Transverse colon (tissue), 4 donors: ENCODE data around the gene TNRC18.

Experiments
- EP300 ChIP-seq: sonication (generic); formaldehyde crosslinking; IDR thresholded peaks from one replicate; pipeline ENCODE4 v1.6.1; 2017; ENCODE audit warnings: antibody characterized with exemption, low read depth
- POLR2A ChIP-seq: fragments of 450-650 bp; IDR thresholded peaks from one replicate; pipeline ENCODE4 v1.6.1; 2016; ENCODE audit warnings: antibody characterized with exemption, mild to moderate bottlenecking, moderate library complexity
- POLR2AphosphoS5 ChIP-seq, 3 donors: sonication (generic); formaldehyde crosslinking; IDR thresholded peaks; one replicate each; pipeline ENCODE4 v1.6.1; 2016; ENCODE audit warnings: antibody characterized with exemption in 3 of 3
- TF ChIP-seq, protein P1 (sequence below), 5 experiments: fragments of 200-600 bp in 3 of 5; fragments of 450-650 bp in 2 of 5; sonication (generic) in 3 of 5; IDR thresholded peaks; 1 replicate in 2 of 5; 2 replicates in 3 of 5; pipeline ENCODE4 v1.5.1; 2016 to 2017; ENCODE audit warnings: antibody characterized with exemption in 5 of 5, inconsistent platforms in 3 of 5, mild to moderate bottlenecking in 2 of 5, moderate library complexity in 1 of 5

DNA sequence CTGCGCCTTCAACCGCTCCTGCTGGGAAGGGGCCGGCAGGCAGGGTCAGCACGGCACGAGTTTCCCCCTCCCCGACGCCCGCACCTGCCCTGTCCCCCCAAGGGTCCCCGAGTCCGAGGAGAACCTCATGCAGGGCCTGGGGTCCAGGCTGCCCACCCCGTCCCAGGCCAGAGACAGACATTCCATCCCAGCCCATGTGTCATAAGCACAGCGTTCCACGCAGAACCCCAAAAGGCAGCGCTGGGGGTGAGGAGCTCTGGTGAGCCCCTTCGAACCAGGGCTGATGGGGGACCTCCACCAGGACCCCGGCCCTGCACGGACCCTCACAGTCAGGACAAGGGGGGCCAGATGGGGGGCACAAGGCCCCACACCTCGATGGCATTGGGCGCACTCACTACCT, 49.2 kb downstream of the TNRC18 start:
- TF ChIP-seq, protein P1, sequence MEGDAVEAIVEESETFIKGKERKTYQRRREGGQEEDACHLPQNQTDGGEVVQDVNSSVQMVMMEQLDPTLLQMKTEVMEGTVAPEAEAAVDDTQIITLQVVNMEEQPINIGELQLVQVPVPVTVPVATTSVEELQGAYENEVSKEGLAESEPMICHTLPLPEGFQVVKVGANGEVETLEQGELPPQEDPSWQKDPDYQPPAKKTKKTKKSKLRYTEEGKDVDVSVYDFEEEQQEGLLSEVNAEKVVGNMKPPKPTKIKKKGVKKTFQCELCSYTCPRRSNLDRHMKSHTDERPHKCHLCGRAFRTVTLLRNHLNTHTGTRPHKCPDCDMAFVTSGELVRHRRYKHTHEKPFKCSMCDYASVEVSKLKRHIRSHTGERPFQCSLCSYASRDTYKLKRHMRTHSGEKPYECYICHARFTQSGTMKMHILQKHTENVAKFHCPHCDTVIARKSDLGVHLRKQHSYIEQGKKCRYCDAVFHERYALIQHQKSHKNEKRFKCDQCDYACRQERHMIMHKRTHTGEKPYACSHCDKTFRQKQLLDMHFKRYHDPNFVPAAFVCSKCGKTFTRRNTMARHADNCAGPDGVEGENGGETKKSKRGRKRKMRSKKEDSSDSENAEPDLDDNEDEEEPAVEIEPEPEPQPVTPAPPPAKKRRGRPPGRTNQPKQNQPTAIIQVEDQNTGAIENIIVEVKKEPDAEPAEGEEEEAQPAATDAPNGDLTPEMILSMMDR (IDR thresholded peaks at IDR 0.05): no peak
- TF ChIP-seq POLR2A: no peak
- no peak for TF ChIP-seq POLR2AphosphoS5 (IDR thresholded peaks at IDR 0.05)
- TF ChIP-seq EP300: no peak
